SHP77 (cell line): ENCODE data around the gene SCGB3A1.

Experiments
- DNase-seq, 2 experiments: peaks; one replicate each; lab custom pipeline; 2025; lab: John Stamatoyannopoulos, UW

Gene SCGB3A1

DNA sequence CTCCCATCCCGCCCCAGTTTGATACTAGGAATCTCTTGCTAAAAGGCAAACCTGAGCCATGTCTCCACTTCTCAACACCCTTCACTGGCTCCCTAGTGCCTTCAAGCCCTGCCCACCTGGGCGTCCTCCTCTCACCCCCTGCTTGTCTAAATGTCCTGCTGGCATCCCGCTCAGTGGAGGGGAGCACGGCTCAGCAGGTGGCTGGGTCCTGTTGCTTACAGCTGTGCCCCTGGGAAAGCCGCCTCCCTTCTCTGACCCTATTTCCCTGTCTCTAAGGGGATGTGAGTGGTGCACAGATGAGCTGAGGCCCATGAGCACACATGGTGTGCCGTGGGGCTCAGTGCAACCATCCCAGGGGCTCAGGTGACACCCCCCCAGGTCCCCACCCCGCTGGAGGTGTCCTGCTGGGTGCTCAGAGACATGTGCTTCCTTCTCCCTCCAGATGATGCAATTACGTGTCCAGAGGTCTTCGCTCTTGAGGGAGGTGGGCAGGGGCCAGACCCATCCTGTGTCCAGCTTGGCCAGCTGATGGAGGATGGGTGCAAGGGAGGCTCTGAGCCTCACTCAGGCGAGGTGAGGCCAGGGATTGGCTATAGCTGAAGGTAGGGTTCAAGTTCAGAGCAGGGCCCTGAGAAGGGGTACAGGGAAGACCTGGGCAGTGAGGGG lies 34.0 kb upstream of the SCGB3A1 start:
- DNase-seq, result no peak

DNA sequence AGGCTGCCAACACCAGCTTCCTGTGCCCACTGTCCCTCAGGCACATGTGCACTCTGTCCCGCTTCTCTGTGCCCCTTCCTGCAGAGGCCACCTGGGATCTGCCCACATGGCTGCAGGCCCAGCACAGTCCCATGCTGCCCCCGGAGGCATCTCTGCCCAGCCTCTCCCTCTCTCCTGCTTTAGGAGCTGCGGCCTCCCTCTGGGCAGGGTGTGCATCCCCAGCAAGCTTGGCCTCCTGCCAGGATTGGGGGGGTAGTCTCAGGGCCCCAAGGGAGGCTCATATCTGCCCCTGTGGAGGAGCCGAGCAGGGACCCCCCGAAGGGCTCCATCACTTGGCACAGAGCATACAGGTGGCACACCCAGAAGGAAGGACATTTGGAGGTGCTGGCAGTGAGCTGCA lies 33.3 kb upstream of the SCGB3A1 start:
- DNase-seq, result no peak

DNA sequence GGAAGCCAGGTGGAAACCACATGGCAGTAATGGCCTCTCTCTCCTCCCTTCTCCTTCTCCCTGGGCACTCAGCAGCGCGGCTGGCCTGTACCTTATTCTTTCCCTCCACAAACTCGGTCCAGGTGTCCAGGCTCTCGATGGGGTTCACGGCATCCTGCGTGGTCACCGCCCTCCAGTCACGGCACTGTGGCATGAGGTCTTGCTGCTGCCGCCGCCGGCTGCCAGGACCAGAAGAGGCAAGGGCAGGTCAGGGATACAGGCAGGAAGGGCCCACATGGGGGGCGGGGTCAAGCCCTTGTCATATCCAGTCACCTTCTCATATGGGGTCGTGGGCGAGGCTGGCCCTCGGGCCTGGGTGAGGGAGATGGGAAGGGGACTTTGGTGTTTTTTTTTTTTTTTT lies 32.5 kb upstream of the SCGB3A1 start:
- no peak for DNase-seq

DNA sequence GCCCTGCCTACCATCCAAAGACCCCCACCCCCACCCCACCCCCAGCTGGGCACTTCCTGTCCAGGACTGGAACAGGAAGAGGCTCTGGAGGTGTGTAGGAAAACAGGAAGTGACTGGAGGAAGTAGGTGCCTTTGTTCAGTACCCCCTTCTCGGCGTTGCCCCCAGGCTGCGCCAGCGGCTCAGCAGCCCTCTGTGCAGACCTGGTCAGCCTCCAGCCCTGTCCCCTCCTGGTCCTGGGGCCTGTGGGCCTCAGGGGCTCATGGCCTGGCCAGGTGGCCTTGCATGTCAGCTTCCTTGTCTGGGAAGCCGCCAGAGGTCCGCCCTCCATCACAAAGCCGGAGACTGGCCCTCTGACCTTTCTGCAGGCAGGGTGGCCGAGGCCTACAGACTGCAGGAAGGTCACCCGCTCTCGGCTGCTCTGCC lies 32.1 kb upstream of the SCGB3A1 start:
- no peak for DNase-seq

DNA sequence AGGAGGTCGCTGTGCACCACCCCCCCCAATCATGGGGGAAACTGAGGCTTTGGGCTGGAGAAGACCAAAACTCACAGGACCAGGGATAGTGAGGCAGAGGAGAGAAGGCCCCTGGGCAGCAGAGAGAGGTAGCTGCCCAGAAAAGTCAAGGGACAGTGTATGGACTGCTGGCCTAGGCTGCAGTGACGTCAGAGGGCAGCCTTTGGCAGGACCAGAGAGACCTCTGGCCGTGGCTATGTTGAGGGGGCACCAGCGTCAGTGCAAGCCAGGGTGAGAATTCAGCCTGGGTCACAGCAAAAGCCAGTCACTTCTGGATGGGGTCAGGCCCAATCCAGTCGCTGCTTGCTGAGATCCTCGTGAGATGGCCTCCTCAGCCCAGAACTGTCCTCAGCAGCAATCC lies 31.6 kb upstream of the SCGB3A1 start:
- DNase-seq, result no peak

DNA sequence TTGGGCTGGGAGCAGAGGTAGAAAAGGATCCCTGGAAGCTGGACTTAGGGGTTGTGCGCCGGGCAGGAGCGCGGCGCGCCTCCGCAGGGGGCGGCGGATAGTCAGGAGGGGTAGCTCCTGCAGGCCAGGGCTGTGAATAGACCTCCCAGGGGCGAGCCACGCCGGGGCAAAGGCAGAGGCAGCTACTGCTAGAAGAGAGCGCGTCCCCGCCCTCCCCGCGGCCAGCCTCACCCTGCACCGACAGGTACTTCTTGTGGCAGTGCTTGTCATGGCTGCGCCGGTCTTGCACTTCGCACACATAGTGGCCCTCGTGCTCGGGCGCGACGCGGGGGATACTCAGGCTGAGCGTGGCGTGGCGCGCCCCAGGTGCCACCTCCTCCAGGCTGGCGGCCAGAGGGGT lies 30.0 kb upstream of the SCGB3A1 start:
- no peak for DNase-seq

DNA sequence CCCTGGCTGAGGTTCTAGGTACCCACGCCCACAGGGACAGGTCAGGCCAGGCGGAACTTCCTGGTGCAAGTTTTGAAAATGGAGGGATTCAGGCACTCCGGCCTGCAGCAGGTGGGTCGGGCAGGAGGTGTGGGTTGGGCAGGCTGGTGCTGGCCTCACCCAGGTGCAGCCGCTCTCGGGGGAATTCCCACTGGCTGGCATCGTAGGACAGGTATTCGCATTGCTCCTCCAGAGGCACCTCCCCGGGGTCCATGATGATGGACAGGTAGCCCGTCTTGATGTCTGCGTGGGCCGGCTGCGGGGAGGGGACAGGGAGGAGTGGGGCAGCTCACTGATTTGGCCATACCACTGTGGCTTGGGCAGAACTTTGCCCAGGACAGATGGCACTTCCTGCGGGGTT lies 28.7 kb upstream of the SCGB3A1 start:
- DNase-seq, result no peak

DNA sequence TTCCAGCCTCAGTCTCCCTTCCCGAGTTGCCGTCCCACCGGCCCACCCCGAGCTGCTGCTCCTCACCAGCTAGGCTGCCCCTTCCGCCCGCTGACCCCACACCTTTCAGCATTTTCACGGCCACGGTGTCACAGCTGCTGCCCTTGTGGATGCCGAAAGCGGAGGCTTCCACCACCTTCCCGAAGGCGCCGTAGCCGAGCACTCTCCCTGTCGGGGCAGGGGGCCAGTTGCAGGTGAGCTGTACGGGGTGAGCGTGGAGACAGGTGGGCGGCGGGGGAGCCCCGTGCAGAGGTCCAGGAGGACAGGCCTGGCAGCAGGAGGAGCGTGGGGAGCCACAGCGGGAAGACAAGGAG lies 28.2 kb upstream of the SCGB3A1 start:
- no peak for DNase-seq

DNA sequence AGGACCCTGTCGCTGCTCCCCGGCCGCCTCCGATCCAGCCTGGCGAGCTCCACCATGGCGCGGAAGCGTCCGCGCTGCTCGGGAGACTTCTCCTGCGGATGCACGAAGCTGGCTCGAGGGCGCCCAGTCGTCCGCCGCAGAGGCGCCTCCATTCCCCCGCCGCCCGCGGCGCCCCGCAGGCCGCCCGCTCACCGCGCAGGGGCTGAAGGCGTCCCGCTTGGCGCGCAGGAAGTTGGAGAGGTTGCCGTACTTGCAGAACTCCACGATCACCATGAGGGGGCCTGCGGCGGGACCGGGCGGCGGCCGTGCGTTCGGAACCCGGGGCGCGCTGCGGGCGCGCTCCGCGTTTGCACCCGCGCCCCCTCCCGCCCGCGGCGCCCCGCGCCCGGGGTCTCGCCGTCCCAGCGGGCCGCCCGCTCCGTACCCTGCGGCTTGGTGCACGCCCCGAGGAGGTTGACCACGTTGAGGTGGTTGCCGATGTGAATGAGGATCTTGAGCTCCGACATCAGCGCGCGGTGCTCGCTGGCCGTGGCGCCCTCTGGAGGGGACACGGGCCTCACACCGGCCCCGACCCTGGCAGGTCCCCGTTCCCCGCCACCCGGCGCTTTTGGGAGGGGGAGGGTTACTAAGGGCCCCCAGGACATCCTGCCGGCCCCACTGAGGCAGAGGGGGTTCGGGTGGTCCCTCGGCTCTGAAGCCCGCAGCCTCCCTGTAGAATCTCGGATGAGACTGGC lies 27.7 kb upstream of the SCGB3A1 start:
- DNase-seq, result no peak

DNA sequence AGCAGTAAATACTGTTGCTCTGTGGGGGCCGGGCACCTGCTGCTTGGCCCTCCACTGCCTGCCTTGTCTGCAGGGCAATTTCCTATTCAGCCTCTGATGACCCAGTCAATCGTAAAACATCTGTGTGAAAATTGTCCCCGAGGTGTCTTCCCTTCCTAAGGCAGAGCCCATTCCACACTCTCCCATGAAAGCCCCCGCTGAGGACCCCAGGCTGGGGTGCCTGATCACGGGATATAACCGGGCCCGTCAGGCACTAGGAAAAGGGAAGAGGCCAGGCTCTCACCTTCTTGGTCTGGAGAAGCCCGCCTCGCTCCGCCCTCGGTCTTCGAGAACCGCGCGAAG lies 27.2 kb upstream of the SCGB3A1 start:
- DNase-seq, result no peak

DNA sequence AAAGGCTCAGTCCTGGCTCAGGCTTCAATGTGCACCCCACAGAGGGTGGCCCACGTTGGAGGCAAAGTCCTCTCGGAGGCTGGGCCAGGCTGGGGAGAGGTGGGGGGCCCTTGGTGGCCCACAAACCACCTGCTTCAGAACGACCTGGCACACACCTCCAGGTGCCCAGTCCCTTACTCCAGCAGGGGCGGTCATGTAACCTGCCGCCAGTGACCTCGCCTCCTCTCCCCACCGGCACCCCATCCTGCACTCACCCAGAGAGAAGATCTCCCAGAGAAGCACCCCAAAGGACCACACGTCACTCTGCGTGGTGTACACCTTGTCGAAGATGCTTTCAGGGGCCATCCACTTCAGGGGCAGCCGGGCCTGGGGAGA lies 22.5 kb upstream of the SCGB3A1 start:
- no peak for DNase-seq

DNA sequence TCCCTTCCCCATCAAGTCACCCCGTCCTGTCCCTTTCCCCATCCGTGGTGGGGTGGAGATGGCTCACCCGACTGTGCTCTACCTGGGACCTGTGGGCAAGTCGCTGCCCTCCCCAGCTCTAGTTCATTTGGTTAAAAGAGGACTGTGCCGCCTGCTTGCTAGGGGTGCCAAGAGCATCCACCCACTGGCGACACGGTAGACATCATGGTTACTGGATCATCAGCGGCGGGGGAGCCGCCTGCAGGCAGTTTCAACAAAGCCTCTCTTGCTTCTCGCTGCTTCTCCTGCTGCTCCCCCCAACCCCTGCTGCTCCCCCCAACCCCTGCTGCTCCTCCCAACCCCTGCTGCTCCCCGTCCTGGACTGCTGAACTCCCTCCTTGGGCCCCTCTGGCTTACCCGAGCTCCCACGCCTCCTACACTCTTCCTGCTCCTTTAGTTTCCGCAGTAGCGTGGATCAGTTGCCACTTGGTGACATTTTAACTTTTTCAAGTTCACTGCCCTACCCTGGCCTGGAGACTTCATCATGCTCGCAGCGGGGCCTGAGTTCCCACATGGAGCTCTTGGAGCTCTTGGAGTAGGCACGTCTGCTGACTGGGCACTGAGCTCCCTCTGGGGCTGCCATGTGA lies 22.0 kb upstream of the SCGB3A1 start:
- no peak for DNase-seq

DNA sequence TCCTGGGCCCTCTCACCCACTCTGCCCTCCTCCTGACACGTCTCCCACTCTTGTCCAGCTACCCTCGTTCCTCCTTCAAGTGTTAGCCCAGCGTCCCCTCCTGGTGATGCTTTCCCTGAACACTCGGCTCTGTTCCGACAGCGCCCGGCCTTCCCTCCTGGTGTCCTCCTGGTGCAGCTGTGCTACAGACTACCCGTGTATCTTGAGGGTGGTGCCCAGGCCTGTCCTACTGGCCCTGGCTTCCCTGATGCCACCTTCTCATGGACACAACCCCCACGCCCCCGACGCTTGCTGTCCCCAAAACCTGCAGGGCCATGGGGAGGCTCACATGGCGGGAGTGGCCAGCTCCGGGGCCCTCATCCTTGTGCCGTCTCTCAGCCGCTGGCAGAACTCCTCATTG lies 21.4 kb upstream of the SCGB3A1 start:
- DNase-seq, result no peak

DNA sequence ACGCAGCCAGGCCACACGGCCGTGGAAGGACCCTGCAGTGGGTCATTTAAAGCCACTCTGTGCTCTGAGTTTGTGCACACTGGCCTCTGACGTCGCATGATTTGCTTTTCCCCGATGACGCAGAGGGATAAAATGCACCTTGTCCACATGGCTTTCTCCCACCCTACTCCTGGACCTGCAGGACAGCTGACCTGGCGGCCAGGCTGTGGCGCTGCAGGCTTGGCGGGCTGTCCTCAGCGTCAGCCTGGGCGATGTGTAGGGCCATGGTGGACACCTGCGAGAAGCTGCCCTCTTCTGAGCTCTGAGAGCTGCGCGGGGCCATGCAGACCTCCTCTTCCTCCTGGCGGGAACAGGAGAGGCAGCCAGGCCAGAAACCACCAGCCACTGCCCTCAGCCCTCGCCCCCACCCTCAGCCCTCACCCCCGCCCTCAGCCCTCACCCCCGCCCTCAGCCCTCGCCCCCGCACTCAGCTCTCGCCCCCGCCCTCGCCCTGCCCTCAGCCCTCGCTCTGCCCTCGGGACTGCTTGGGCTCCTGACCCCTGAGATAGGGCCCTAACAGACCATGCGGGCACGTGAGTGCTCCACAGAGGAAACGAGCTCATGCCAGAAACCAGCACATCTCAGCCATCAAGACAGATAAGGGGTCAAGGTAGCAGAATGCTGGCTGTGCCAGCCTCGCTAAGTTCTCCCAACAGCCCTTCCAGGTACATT lies 20.0 kb upstream of the SCGB3A1 start:
- DNase-seq, result peak; percentile 67 to 84

DNA sequence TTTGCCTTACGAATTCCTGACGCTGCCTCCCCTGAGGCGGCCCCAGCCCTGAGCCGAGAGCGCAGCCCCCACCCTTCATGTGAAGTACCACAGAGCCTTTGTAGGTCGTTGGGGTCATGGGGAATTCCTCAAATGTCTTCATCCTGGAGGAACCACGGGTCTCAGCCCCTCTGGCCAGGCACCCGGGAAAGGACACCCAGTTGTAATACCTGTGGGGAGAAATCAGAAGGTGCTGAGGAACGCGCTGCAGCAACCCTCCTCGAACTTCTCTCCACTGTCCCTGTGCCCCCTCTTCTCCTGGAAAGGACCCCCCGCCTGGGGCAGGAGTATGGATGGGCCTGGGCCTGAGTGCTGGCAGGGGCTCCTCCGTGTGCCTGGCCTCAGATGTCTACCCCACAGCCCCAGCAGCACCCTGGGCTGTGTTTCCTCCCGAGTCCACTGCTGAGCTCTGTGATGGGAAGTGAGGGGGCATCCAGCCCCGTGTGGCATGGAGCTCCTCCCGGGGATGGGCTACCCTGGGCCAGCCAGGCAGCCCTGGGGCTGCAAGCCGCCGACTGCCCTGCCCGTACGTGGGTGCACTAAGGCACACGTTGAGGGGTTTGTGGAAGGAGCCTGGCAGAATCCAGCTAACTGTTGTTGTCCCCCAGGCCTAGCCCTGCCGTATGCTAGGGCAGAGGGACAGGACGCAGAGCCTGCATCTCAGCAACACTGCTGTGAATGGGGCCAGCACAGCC lies 18.7 kb upstream of the SCGB3A1 start:
- DNase-seq, result no peak

DNA sequence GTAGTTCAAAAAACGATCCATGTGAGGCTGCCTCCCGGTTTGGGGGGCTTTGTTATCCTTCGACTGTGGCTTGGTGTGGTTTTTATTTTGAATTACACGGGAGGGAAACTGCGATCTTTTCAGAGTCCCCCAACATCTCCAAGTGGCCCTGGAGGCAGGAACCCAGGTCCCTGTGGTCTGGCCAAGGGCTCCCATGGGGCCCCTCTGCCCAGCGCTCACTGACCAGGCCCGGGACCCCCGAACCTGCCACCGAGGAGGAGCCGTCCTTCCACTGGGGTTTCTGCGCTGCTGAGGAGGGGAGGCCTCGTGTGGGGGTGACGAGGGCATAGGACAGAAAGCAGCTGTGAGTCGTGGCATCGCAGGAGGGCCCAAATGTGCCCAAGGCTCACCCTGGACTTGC lies 18.1 kb upstream of the SCGB3A1 start:
- no peak for DNase-seq

DNA sequence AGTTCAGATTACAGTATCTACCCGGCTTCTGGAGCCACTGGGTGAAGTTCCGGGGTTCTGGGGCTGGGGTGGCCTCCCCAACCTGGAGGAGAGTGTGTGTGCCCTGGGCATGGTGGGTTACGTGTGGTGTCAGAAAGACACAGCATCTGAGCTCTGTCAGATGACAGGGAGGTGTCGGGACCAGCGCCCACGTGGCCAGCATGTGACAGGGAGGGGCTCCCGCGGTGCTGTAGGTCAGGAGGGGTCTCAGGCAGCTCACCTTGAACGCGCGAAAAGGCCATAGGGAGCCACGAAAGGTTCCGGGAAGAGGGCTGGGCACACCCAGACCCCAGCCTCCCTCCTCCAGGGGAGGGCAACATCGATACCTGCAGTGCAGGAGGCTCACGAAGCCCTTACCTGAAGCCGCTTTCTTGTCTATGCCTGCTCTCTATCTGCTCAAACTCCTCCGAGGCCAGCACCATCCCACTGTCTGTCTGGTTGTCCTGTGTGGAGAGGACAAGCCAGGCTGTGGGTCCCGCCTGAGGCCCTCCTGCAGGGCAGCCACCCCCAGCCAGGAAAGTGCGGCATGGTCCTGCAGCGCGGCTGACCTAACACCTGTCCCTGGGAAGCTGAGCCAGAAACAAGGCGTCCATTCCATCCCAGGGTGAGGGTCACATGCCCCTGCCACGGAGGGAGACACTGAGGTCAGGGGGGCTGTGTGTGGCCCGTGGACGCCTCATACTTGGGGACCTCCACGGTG lies 17.4 kb upstream of the SCGB3A1 start:
- DNase-seq, result no peak

DNA sequence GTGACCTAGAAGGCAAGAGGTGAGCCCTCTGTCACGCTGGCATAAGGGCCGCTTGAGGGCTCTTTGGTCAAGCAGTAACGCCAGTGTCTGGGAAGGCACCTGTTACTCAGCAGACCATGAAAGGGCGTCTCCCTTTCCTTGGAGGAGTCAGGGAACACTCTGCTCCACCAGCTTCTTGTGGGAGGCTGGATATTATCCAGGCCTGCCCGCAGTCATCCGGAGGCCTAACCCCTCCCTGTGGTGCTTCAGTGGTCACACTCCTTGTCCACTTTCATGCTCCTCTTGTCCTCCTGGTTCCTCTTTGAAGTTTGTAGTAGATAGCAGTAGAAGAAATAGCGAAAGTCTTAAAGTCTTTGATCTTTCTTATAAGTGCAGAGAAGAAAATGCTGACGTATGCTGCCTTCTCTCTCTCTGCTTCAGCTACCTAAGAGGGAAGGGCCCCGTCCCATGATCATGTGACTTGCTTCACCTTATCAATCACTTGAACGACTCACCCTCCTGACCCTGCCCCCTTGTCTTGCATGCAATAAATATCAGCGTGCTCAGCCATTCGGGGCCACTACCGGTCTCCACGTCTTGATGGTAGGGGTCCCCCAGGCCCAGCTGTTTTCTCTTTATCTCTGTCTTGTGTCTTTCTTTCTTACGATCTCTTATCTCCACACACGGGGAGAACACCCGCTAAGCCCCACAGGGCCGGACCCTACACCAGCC lies 16.7 kb upstream of the SCGB3A1 start:
- DNase-seq, result no peak

DNA sequence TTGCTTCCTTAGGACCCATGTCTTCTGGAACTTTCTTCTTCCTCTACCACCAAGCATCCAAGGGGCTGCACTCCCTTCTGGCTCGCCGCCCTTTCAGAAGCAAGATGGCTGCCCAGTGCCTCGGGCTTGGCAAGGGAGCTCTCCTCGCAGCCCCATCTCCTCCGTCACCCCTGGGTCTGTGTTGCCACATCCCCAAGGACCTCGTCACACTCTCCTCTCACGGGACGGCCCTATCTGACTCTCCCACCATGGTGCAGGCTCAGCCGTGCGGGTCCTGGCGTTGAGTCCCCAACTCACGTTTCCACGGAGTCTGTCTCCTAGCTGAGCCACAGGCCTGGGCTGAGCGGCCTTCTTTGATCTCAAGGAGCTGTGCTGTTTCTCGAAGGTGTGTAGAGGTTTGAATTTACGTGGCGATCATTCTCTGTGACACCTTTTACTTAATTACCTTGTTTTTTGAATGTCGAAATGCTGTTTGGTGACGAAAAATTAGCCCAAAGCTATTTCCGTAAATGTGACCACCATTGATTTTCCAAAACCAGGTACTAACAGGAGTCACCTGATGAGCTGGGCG lies 15.0 kb upstream of the SCGB3A1 start:
- DNase-seq, result no peak

DNA sequence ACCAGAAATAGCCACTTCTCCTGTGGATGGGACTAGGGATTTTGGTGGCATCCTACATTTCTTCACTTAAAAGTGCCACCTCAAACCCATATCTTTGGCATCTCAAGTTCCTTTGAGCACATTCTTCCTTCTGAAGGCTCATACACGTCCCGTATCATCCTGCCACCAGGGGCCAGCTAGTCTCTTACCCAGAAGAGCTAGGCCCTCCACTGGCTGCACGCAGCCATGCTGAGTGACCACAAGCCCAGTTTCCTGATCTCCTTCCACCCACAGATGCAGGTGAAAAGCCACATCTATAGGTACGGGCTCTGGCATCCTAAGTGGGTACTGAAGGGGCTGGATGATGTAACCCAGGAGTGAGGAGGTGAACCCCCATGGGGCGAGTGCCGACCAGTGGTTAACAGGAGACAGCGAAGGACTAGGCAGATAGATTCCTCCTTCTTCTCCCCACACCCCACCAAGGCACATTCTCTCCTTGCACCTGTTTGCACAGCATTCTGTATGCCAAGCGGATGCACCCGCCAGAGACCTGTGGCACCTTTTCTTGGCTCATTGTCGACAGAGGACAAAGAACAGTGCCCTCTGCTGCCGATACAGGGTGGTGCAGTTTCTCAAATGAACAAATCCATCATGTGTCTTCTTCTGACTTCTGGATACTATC lies 14.4 kb upstream of the SCGB3A1 start:
- peak; percentile 53 to 58 for DNase-seq
